Spleen (tissue), 11 donors: ENCODE measurements around the gene CREB3L4. TPM values are rescaled to one million over a fixed set of nuclear protein-coding genes. Genes with fewer than 3 reads are reported as not detected.

Source experiments
- DNase-seq: peaks from one replicate; pipeline ENCODE4 v3.0.0-alpha.2; 2020
- H3K27ac ChIP-seq, 8 donors: fragments of 200-600 bp; sonication (generic) in 7 of 8; 1 replicate in 4 of 8; 2 replicates in 4 of 8; pipeline versions ENCODE4 v1.5.0 to v1.8.0; 2016 to 2021; ENCODE audit warnings: inconsistent platforms in 4 of 8, mild to moderate bottlenecking in 4 of 8, moderate library complexity in 1 of 8
- H3K27me3 ChIP-seq, 7 donors: fragments of 200-600 bp; sonication (generic) in 6 of 7; replicated peaks in 1 of 7; 1 replicate in 4 of 7; 2 replicates in 3 of 7; pipeline versions ENCODE4 v1.5.0 to v1.8.0; 2016 to 2021; ENCODE audit warnings: inconsistent platforms in 3 of 7, mild to moderate bottlenecking in 1 of 7
- H3K36me3 ChIP-seq, 6 donors: fragments of 200-600 bp; sonication (generic) in 5 of 6; 1 replicate in 4 of 6; 2 replicates in 2 of 6; pipeline versions ENCODE4 v1.5.0 to v1.8.0; 2016 to 2021; ENCODE audit warnings: inconsistent platforms in 2 of 6
- H3K4me1 ChIP-seq, 6 donors: fragments of 200-600 bp; sonication (generic) in 5 of 6; 1 replicate in 3 of 6; 2 replicates in 3 of 6; pipeline versions ENCODE4 v1.5.0 to v1.8.0; 2016 to 2021; ENCODE audit warnings: inconsistent platforms in 3 of 6
- H3K4me3 ChIP-seq, 8 donors: fragments of 200-600 bp; sonication (generic) in 7 of 8; 1 replicate in 4 of 8; 2 replicates in 4 of 8; pipeline versions ENCODE4 v1.5.0 to v1.8.0; 2016 to 2021; ENCODE audit warnings: inconsistent platforms in 4 of 8, mild to moderate bottlenecking in 4 of 8, moderate library complexity in 2 of 8
- H3K9me3 ChIP-seq, 8 donors: fragments of 200-600 bp; sonication (generic) in 7 of 8; 1 replicate in 4 of 8; 2 replicates in 4 of 8; pipeline versions ENCODE4 v1.5.0 to v1.8.0; 2016 to 2021; ENCODE audit warnings: inconsistent platforms in 4 of 8
- CTCF ChIP-seq, 11 experiments: fragments of 200-600 bp in 7 of 11; fragments of 450-650 bp in 4 of 11; sonication (generic) in 4 of 11; IDR thresholded peaks in 8 of 11; conservative IDR thresholded peaks in 3 of 11; 1 replicate in 7 of 11; 2 replicates in 4 of 11; pipeline versions ENCODE4 v1.4.0 to v1.8.0; 2016 to 2021; ENCODE audit warnings: antibody characterized with exemption in 11 of 11, inconsistent platforms in 4 of 11, mild to moderate bottlenecking in 1 of 11
- POLR2A ChIP-seq, 3 donors: fragments of 450-650 bp; IDR thresholded peaks; one replicate each; pipeline ENCODE4 v1.5.1; 2017; ENCODE audit warnings: antibody characterized with exemption in 3 of 3, mild to moderate bottlenecking in 1 of 3
- POLR2AphosphoS5 ChIP-seq, 3 donors: sonication (generic); formaldehyde crosslinking; IDR thresholded peaks; one replicate each; pipeline ENCODE4 v1.5.1; 2017; ENCODE audit warnings: antibody characterized with exemption in 3 of 3
- WGBS, 5 donors: extraction: QIAGEN DNeasy Blood & Tissue Kit in 3 of 5; methylation state at CpG; one replicate each; pipeline versions ENCODE4 v1.1.5 to v1.1.7; 2013 to 2018; 5-methylcytosine and 5-hydroxymethylcytosine counted together
- intact Hi-C: fragments of 100-400 bp; cut with DNase I; formaldehyde crosslinking; loops from one replicate; pipeline ENCODE4 v1.15.0; 2023; ENCODE audit warnings: low total_unique reads
- polyA plus RNA-seq, 3 donors: library from polyadenylated mRNA; stranded (reverse); fragments of 200-250 nt; gene quantifications; one replicate each; pipeline ENCODE4 v1.2.1, GENCODE V29; 2013
- total RNA-seq, 7 donors: library from RNA; depleted of rRNA in 3 of 7; stranded (reverse); fragments of >200 nt in 3 of 7; fragmentation: NEBNext Ultra II Directional in 4 of 7; extraction: Animal tissue kit (Norgen Biotek cat#: 25700) in 4 of 7; gene quantifications; one replicate each; pipeline versions ENCODE4 v1.1.0 to v1.2.1, GENCODE V29; 2016 to 2021
- donor health status: healthy with polysubstance abuse.
- donor health status: DM: no; HTN: no; CAD: no; lungs with moderate emphysema.
- donor health status: DM: no; HTN: no; CAD: no.
- donor health status: Bipolar disorder and iron deficiency.
- donor health status: healthy.
- donor health status: DM: no; HTN: no; CAD: no.
- donor health status: DM: yes; HTN: yes; CAD: no.

CREB3L4 gene
- total and polyA plus RNA-seq, 10 donors, result 6.1 to 18.0 (median 9.5) TPM

- Histone ChIP-seq H3K36me3 (peaks cover 0 to 32% (median 25%) of the 10 kb centered on the region in 6 donors), H3K4me1 (peaks cover 23 to 71% (median 40%) of the 10 kb centered on the region in 6 donors), H3K9me3 (no peaks in the 10 kb centered on the region), H3K27me3 (no peaks in the 10 kb centered on the region), H3K27ac (no peak overlapping the region), H3K4me3 (no peak overlapping the region)
- peak; percentile 54 for DNase-seq
- no peak for TF ChIP-seq CTCF (IDR thresholded peaks at IDR 0.05 in 8 of 11, conservative IDR thresholded peaks at IDR 0.05 in 3 of 11)
- no peak for TF ChIP-seq POLR2A (IDR thresholded peaks at IDR 0.05)
- TF ChIP-seq POLR2AphosphoS5 (IDR thresholded peaks at IDR 0.05), result no peak
- WGBS, 5 donors, result 58 to 87% (median 82%) methylated on average over 2 of the region's 2 CpGs
- intact Hi-C loops, result no loop called here
Measured at GRCh38 chr1:153970346-153970745, 2.6 kb downstream of the CREB3L4 start.

GRCh38 chr1:153973071-153973470 is 5.4 kb downstream of the CREB3L4 start:
- Histone ChIP-seq H3K27ac (peak overlapping the region in 1 of 8 donors; percentile 55), H3K36me3 (peaks cover 0 to 42% (median 32%) of the 10 kb centered on the region in 6 donors), H3K9me3 (no peaks in the 10 kb centered on the region), H3K4me1 (peaks cover 21 to 72% (median 39%) of the 10 kb centered on the region in 6 donors), H3K4me3 (no peak overlapping the region), H3K27me3 (no peaks in the 10 kb centered on the region)
- WGBS, 5 donors, result 93 to 99% (median 96%) methylated on average over 3 of the region's 3 CpGs
- intact Hi-C loops, result no loop called here
- DNase-seq, result no peak
- no peak for TF ChIP-seq CTCF (IDR thresholded peaks at IDR 0.05 in 8 of 11, conservative IDR thresholded peaks at IDR 0.05 in 3 of 11)
- TF ChIP-seq POLR2A (IDR thresholded peaks at IDR 0.05), result no peak
- no peak for TF ChIP-seq POLR2AphosphoS5 (IDR thresholded peaks at IDR 0.05)

- TF ChIP-seq POLR2AphosphoS5 (IDR thresholded peaks at IDR 0.05) (peak in 1 of 3 donors; percentile 30), CTCF (IDR thresholded peaks at IDR 0.05 in 8 of 11, conservative IDR thresholded peaks at IDR 0.05 in 3 of 11) (no peak), POLR2A (IDR thresholded peaks at IDR 0.05) (no peak)
- H3K9me3 ChIP-seq, result no peaks in the 10 kb centered on the region
- peak overlapping the region in 1 of 8 donors; percentile 31 for H3K27ac ChIP-seq
- intact Hi-C loops, result no loop called here
- peaks cover 0 to 42% (median 32%) of the 10 kb centered on the region in 6 donors for H3K36me3 ChIP-seq
- WGBS, 5 donors, result 82 to 92% (median 85%) methylated on average over 7 of the region's 7 CpGs
- H3K4me3 ChIP-seq, result no peak overlapping the region
- no peaks in the 10 kb centered on the region for H3K27me3 ChIP-seq
- peak; percentile 59 for DNase-seq
- peaks cover 23 to 72% (median 39%) of the 10 kb centered on the region in 6 donors for H3K4me1 ChIP-seq
Measured at GRCh38 chr1:153973525-153973924, 5.8 kb downstream of the CREB3L4 start.

- Histone ChIP-seq H3K4me3 (peak overlapping the region; percentile 84 to 98 (median 94)), H3K27ac (peak overlapping the region; percentile 91 to 98 (median 94)), H3K4me1 (peaks cover 20 to 78% (median 48%) of the 10 kb centered on the region in 6 donors), H3K27me3 (no peaks in the 10 kb centered on the region), H3K36me3 (peaks cover 0 to 54% (median 32%) of the 10 kb centered on the region in 6 donors), H3K9me3 (no peaks in the 10 kb centered on the region)
- DNase-seq, result peak; percentile 78
- WGBS, 5 donors, result 1 to 2% (median 2%) methylated on average over 13 to 16 of the region's 16 CpGs
- no peak for TF ChIP-seq POLR2A (IDR thresholded peaks at IDR 0.05)
- intact Hi-C loops, result no loop called here
Measured at GRCh38 chr1:153976819-153977249, 9.1 kb downstream of the CREB3L4 start.
